Vagina (tissue), 2 donors: ENCODE measurements around the gene CSTF1.

Experiments used
- CTCF ChIP-seq, 3 experiments: fragments of 450-650 bp in 2 of 3; fragments of 200-600 bp in 1 of 3; sonication (generic) in 1 of 3; IDR thresholded peaks; one replicate each; pipeline ENCODE4 v1.5.1; 2017 to 2019; ENCODE audit warnings: antibody characterized with exemption in 3 of 3, mild to moderate bottlenecking in 2 of 3, moderate library complexity in 2 of 3
- POLR2A ChIP-seq, 2 donors: fragments of 450-650 bp; IDR thresholded peaks; one replicate each; pipeline ENCODE4 v1.6.1; 2017; ENCODE audit warnings: antibody characterized with exemption in 2 of 2, mild to moderate bottlenecking in 2 of 2, moderate library complexity in 2 of 2
- POLR2AphosphoS5 ChIP-seq, 2 donors: sonication (generic); formaldehyde crosslinking; IDR thresholded peaks; one replicate each; pipeline ENCODE4 v1.9.0; 2017; ENCODE audit warnings: antibody characterized with exemption in 2 of 2, mild to moderate bottlenecking in 2 of 2, low read depth in 1 of 2; ENCODE audit not compliant: insufficient read depth in 1 of 2

GRCh38 chr20:56385130-56385529, 7.3 kb upstream of the CSTF1 start:
- TF ChIP-seq CTCF (IDR thresholded peaks at IDR 0.05) (no peak), POLR2AphosphoS5 (IDR thresholded peaks at IDR 0.05; ENCODE audit: insufficient read depth in 1 of 2, low read depth in 1 of 2) (no peak), POLR2A (IDR thresholded peaks at IDR 0.05) (no peak)
